Measurements from ENCODE around the gene TRIM13. TPM values are rescaled to one million over a fixed set of nuclear protein-coding genes. Genes with fewer than 3 reads are reported as not detected.

Gene TRIM13
- total RNA-seq, 1 donor from 2014 or later: 16.5 TPM

DNA sequence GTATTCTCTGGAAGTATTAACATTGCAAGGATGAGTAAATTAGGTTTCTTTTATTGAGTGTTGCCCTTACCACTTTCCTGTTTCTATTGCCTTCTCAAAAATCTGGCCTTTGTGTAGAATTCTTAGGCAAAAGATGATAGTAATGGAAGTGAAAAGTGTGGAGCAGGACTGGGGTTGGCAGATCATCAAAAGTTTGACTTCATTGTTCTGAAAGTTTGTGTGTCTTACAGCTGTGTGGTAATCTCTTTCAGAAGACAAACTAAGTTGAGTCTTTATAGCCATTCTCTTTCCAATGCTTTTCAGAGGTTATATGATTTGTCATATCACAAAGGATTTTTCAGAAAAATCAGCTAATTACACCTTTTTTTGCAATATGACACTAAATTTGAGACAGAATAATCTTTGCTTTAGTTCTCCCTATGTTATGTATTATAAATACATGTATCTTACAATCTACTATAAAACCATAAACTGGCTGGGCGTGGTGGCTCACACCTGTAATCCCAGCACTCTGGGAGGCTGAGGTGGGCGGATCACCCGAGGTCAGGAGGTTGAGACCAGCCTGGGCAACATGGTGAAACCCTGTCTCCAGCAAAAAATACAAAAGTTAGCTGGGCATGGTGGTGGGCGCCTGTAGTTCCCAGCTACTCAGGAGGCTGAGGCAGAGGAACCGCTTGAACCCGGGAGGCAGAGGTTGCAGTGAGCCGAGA lies 9.7 kb downstream of the TRIM13 start:
- DNase-seq (ENCODE audit: low spot score): no peak
- Mint-ChIP-seq H3K27me3 (ENCODE audit: insufficient read depth) (no peaks in the 10 kb centered on the region), H3K36me3 (ENCODE audit: low read depth) (peaks cover 40% of the 10 kb centered on the region), H3K4me3 (no peak overlapping the region), H3K27ac (peak overlapping the region; percentile 71), H3K9me3 (no peaks in the 10 kb centered on the region), H3K4me1 (ENCODE audit: low read depth) (peaks cover 26% of the 10 kb centered on the region)
- intact Hi-C loops (cut with micrococcal nuclease): no loop called here

DNA sequence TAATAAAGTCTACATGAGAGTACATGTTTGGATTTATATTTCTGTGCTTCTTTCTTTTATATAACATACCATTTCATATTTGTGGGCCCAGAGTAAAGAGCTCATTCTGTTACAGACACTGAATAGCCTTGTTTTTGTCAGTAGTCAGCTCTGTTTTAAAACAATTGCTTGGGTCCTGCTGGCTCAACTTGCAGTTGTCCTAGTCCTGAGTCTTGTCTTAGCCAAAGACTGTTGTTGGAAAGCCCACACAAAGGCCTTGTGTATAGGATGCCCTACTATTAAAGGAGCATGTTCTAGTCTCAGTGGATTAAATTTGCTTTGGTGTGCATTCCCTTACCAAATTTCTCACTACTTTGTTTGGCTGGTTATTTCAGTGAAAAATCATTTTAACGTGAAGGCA lies 14.6 kb downstream of the TRIM13 start:
- intact Hi-C loops (cut with micrococcal nuclease): no loop called here
- H3K27ac Mint-ChIP-seq: no peak overlapping the region
- H3K4me3 Mint-ChIP-seq: no peak overlapping the region

DNA sequence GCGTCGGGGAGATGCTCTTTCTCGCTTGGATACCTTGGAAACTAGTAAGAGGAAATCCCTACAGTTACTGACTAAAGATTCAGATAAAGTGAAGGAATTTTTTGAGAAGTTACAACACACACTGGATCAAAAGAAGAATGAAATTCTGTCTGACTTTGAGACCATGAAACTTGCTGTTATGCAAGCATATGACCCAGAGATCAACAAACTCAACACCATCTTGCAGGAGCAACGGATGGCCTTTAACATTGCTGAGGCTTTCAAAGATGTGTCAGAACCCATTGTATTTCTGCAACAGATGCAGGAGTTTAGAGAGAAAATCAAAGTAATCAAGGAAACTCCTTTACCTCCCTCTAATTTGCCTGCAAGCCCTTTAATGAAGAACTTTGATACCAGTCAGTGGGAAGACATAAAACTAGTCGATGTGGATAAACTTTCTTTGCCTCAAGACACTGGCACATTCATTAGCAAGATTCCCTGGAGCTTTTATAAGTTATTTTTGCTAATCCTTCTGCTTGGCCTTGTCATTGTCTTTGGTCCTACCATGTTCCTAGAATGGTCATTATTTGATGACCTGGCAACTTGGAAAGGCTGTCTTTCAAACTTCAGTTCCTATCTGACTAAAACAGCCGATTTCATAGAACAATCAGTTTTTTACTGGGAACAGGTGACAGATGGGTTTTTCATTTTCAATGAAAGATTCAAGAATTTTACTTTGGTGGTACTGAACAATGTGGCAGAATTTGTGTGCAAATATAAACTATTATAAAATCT lies 15.7 kb downstream of the TRIM13 start:
- intact Hi-C loops (cut with micrococcal nuclease): no loop called here
- Mint-ChIP-seq H3K36me3 (ENCODE audit: low read depth) (peaks cover 50% of the 10 kb centered on the region), H3K9me3 (no peaks in the 10 kb centered on the region), H3K27ac (no peak overlapping the region), H3K4me1 (ENCODE audit: low read depth) (peaks cover 20% of the 10 kb centered on the region), H3K27me3 (ENCODE audit: insufficient read depth) (no peaks in the 10 kb centered on the region), H3K4me3 (no peak overlapping the region)
- DNase-seq (ENCODE audit: low spot score): no peak

More for the DNA sequence above, 14.6 kb downstream of the TRIM13 start:
- Mint-ChIP-seq H3K36me3 (ENCODE audit: low read depth) (peaks cover 52% of the 10 kb centered on the region), H3K9me3 (no peaks in the 10 kb centered on the region), H3K27me3 (ENCODE audit: insufficient read depth) (no peaks in the 10 kb centered on the region), H3K4me1 (ENCODE audit: low read depth) (peaks cover 22% of the 10 kb centered on the region)
- no peak for DNase-seq (ENCODE audit: low spot score)

DNA sequence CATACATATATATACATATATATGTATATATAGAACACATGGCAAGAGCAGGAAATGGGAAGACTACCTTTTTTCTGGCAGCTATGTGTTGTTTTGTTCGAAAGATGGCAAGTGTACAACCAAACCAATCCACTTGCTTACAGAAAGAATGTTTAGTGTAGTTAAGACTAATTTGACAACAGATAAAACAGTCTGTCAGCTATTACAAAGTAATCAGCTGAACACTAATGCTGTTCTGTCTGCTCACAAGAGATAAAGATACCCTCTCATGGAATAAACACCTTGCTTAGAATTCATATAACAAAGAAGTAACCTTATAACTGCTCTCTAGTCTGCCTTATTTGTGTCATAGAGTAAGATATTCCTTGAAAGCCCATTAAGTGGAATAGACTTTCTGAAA lies 17.5 kb downstream of the TRIM13 start:
- intact Hi-C loops (cut with micrococcal nuclease): no loop called here
- no peak for DNase-seq (ENCODE audit: low spot score)
- peaks cover 26% of the 10 kb centered on the region for H3K4me1 Mint-ChIP-seq (ENCODE audit: low read depth)
- H3K4me3 Mint-ChIP-seq: no peak overlapping the region
- no peaks in the 10 kb centered on the region for H3K27me3 Mint-ChIP-seq (ENCODE audit: insufficient read depth)
- peaks cover 61% of the 10 kb centered on the region for H3K36me3 Mint-ChIP-seq (ENCODE audit: low read depth)
- H3K9me3 Mint-ChIP-seq: no peaks in the 10 kb centered on the region
- H3K27ac Mint-ChIP-seq: peak overlapping the region; percentile 50

DNA sequence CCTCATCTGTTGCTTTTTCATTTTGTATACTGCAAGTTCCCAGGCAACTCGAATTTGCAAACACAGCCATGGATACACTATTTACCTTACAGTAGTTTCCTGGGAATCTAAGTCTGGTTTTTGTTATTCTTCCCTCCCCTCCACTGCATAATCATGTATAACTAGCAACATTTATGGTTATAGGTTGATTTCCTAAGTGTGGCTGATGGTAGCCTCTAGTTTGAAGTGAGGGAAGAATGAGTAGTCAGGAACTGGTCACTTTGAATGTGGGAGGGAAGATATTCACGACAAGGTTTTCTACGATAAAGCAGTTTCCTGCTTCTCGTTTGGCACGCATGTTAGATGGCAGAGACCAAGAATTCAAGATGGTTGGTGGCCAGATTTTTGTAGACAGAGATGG lies 18.4 kb downstream of the TRIM13 start, which contains the start of gene KCNRG:
KCNRG (plus strand) TSS at position 187 of the 400 bp plus-strand sequence; CDS start at position 237, 50 bp downstream.
- H3K36me3 Mint-ChIP-seq (ENCODE audit: low read depth): peaks cover 61% of the 10 kb centered on the region
- no peaks in the 10 kb centered on the region for H3K27me3 Mint-ChIP-seq (ENCODE audit: insufficient read depth)
- intact Hi-C loops (cut with micrococcal nuclease): no loop called here
- H3K4me1 Mint-ChIP-seq (ENCODE audit: low read depth): peaks cover 26% of the 10 kb centered on the region
- no peaks in the 10 kb centered on the region for H3K9me3 Mint-ChIP-seq
- H3K4me3 Mint-ChIP-seq: no peak within 1 kb of the TSS
- DNase-seq (ENCODE audit: low spot score): no peak
- H3K27ac Mint-ChIP-seq: peak within 1 kb of the TSS; percentile 50

DNA sequence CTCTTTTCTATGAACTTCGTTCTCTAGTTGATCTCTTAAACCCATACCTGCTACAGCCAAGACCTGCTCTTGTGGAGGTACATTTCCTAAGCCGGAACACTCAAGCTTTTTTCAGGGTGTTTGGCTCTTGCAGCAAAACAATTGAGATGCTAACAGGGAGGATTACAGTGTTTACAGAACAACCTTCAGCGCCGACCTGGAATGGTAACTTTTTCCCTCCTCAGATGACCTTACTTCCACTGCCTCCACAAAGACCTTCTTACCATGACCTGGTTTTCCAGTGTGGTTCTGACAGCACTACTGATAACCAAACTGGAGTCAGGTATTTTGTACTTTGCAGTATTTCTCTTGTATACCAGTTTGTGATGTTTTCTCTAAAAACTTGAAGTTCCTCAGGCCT lies 18.9 kb downstream of the TRIM13 start:
- Mint-ChIP-seq H3K9me3 (no peaks in the 10 kb centered on the region), H3K4me3 (no peak overlapping the region), H3K36me3 (ENCODE audit: low read depth) (peaks cover 58% of the 10 kb centered on the region), H3K27me3 (ENCODE audit: insufficient read depth) (no peaks in the 10 kb centered on the region), H3K27ac (no peak overlapping the region), H3K4me1 (ENCODE audit: low read depth) (peaks cover 26% of the 10 kb centered on the region)
- no peak for DNase-seq (ENCODE audit: low spot score)
- intact Hi-C loops (cut with micrococcal nuclease): no loop called here

DNA sequence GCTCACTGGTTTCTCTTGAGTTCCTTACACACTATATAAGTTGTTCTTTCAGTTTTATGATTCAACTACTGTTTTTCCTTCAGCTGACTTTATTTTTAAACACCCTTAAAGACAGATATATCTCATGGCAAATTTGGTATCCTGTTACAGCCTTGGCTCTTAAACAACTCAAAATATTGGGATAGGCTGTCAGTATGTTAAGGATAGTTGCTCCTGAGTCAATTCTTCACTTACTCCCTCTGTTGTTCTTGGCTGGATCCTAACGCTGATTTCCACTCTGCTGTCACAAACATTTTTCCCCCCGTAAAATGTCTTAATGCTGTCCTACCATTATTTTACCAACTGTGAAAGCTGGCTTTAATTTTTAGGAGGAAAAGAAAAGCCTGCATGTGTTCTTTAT lies 19.6 kb downstream of the TRIM13 start:
- H3K4me1 Mint-ChIP-seq (ENCODE audit: low read depth): peaks cover 22% of the 10 kb centered on the region
- H3K27me3 Mint-ChIP-seq (ENCODE audit: insufficient read depth): no peaks in the 10 kb centered on the region
- H3K4me3 Mint-ChIP-seq: no peak overlapping the region
- intact Hi-C loops (cut with micrococcal nuclease): no loop called here
- DNase-seq (ENCODE audit: low spot score): no peak
- H3K27ac Mint-ChIP-seq: no peak overlapping the region
- H3K36me3 Mint-ChIP-seq (ENCODE audit: low read depth): peaks cover 52% of the 10 kb centered on the region
- no peaks in the 10 kb centered on the region for H3K9me3 Mint-ChIP-seq

DNA sequence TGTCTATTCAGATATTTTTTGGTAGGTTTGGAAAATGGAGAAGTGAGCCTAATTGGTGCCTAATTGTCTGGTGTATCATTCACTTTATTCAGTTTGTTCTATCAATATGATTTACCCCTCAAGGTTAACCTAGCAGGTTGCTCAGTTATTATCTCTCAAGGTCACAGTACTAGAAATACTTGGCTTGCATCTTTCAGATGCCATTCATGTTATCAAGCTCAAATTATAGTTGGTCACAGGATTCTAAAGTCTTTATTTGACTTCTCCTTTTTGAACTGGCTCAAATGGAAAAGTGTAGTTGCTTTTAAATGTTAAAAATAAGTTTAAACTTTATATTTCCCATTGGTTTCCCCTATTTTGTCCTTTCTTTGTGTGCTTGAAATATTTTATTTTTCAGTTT lies 21.0 kb downstream of the TRIM13 start:
- no peak overlapping the region for H3K27ac Mint-ChIP-seq
- H3K9me3 Mint-ChIP-seq: no peaks in the 10 kb centered on the region
- peaks cover 15% of the 10 kb centered on the region for H3K4me1 Mint-ChIP-seq (ENCODE audit: low read depth)
- DNase-seq (ENCODE audit: low spot score): no peak
- peaks cover 42% of the 10 kb centered on the region for H3K36me3 Mint-ChIP-seq (ENCODE audit: low read depth)
- intact Hi-C loops (cut with micrococcal nuclease): no loop called here
- no peaks in the 10 kb centered on the region for H3K27me3 Mint-ChIP-seq (ENCODE audit: insufficient read depth)
- H3K4me3 Mint-ChIP-seq: no peak overlapping the region

DNA sequence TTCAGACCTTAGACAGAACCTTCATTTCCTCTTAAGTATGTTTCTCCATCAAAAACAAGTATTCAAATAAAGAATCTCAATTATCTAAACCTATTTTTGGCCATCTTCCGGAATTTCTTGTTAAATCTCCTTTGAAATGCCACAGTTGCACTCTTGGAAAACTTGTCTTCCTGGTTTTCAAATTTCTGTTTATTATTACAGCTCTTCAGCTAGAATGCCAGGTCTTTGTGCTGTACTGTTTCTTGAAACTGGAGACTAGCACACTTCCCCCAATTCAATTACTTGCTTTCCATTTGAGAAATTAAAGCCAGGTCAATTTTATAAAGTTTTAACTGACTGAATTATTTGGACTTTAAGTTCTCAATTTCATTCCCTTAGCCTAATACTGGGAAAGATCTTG lies 28.6 kb downstream of the TRIM13 start:
- no peak for DNase-seq (ENCODE audit: low spot score)
- H3K4me3 Mint-ChIP-seq: no peak overlapping the region
- intact Hi-C loops (cut with micrococcal nuclease): no loop called here
- H3K36me3 Mint-ChIP-seq (ENCODE audit: low read depth): peaks cover 39% of the 10 kb centered on the region
- H3K4me1 Mint-ChIP-seq (ENCODE audit: low read depth): peaks cover 10% of the 10 kb centered on the region
- no peak overlapping the region for H3K27ac Mint-ChIP-seq
- no peaks in the 10 kb centered on the region for H3K9me3 Mint-ChIP-seq
- no peaks in the 10 kb centered on the region for H3K27me3 Mint-ChIP-seq (ENCODE audit: insufficient read depth)

DNA sequence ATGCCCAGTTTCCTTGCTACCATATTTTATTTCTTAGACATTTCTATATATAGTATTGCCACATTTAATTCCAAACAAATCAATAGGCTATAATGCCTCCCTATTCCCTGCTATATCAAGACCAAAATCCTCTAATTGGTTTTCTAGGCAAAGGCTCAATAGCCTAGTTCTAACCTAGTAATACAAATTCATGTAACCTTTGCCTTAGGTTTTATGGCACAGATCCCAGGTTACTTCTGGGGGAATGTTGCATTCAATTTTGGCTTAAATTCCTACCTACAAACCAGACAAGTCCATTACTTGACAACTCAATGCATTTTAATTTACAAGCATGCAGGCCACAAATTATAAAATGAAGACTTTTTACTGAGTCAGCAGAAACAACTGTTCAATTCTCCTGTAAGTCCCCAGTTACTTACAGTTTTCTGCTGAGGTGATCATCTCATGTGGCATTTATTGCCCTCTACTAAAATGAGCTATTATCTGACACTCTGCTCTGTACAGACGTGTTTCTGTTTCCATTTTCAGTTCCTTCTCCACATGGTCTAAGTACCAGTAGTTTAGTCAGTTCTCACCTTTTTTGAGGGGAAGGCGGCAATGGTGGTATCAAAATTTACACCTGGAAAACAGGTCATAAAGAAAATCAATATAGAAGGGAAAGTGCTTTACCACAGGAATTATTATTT lies 30.1 kb downstream of the TRIM13 start:
- H3K4me1 Mint-ChIP-seq (ENCODE audit: low read depth): peaks cover 10% of the 10 kb centered on the region
- H3K4me3 Mint-ChIP-seq: no peak overlapping the region
- H3K27ac Mint-ChIP-seq: peak overlapping the region; percentile 67
- no peaks in the 10 kb centered on the region for H3K9me3 Mint-ChIP-seq
- no peaks in the 10 kb centered on the region for H3K27me3 Mint-ChIP-seq (ENCODE audit: insufficient read depth)
- intact Hi-C loops (cut with micrococcal nuclease): no loop called here
- DNase-seq (ENCODE audit: low spot score): no peak
- H3K36me3 Mint-ChIP-seq (ENCODE audit: low read depth): peaks cover 39% of the 10 kb centered on the region

DNA sequence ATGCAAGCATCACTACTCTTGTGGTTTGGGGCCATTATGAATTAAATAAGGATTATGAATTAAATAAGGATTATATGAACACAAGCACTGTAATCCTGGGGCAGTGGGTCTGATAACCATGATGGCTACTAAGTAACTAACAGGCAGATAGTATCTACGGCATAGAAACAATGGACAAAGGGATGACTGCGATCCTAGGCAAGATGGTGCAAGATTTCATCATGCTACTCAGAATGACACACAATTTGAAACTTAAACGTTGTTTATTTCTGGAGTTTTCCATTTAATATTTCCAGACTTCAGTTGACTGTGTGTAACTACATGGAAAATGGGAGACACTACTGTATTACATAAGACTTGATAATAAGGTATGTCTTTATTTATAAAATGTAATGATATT lies 33.5 kb downstream of the TRIM13 start:
- peaks cover 25% of the 10 kb centered on the region for H3K36me3 Mint-ChIP-seq (ENCODE audit: low read depth)
- no peaks in the 10 kb centered on the region for H3K27me3 Mint-ChIP-seq (ENCODE audit: insufficient read depth)
- no peaks in the 10 kb centered on the region for H3K9me3 Mint-ChIP-seq
- intact Hi-C loops (cut with micrococcal nuclease): no loop called here
- peaks cover 10% of the 10 kb centered on the region for H3K4me1 Mint-ChIP-seq (ENCODE audit: low read depth)
- no peak overlapping the region for H3K4me3 Mint-ChIP-seq
- no peak overlapping the region for H3K27ac Mint-ChIP-seq
- no peak for DNase-seq (ENCODE audit: low spot score)

DNA sequence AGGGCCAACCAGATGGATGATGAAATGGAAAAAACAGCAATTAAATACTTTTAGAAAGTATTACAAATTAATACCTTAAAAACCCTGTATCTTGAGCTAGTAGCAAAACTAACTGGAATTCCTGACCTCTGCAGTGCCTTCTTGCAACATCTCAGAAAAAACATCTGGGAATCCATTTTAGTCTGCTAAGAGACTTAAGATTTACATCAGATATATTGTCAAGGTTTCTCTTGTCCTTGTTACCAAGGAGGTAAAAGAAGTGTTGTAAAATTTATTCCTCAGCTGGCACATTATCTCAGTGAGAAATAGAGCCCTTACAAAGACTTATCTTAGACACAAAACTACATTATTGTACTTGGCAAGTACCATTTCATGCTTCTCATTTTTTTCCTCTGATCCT lies 36.9 kb downstream of the TRIM13 start:
- intact Hi-C loops (cut with micrococcal nuclease): no loop called here
- H3K9me3 Mint-ChIP-seq: no peaks in the 10 kb centered on the region
- H3K27me3 Mint-ChIP-seq (ENCODE audit: insufficient read depth): no peaks in the 10 kb centered on the region
- DNase-seq (ENCODE audit: low spot score): no peak
- peaks cover 5% of the 10 kb centered on the region for H3K36me3 Mint-ChIP-seq (ENCODE audit: low read depth)
- no peak overlapping the region for H3K4me3 Mint-ChIP-seq
- no peak overlapping the region for H3K27ac Mint-ChIP-seq
- no peaks in the 10 kb centered on the region for H3K4me1 Mint-ChIP-seq (ENCODE audit: low read depth)

DNA sequence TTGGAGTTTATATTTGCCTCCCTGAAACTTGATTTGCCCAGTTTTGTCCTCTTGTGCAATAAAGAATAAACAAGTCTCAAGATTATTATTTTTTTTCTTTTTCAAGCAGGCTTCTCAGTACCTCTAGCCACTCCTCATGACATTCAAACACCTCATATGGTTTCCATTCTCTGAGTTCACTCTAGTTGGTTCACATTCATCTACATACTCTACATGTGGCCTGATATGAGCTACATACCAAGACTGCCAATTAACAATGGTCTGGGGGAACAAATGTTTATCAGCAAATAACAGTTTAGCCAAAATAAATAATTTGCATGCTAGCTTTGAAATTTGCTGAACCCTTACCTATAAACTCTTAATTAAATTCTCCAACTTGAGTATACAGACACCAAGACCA lies 40.9 kb downstream of the TRIM13 start:
- intact Hi-C loops (cut with micrococcal nuclease): loop anchor here (5.0 kb wide), 1 partner anchor 40 kb away; the partner anchor contains the start of gene TRIM13
- H3K36me3 Mint-ChIP-seq (ENCODE audit: low read depth): peaks cover 14% of the 10 kb centered on the region

More for the DNA sequence above, 40.9 kb downstream of the TRIM13 start:
- Mint-ChIP-seq H3K9me3 (no peaks in the 10 kb centered on the region), H3K4me1 (ENCODE audit: low read depth) (no peaks in the 10 kb centered on the region), H3K27ac (no peak overlapping the region), H3K4me3 (no peak overlapping the region), H3K27me3 (ENCODE audit: insufficient read depth) (no peaks in the 10 kb centered on the region)
- no peak for DNase-seq (ENCODE audit: low spot score)

Data from activated T-helper 1 cell treated with anti-CD3 and anti-CD28 coated beads, Interleukin-12 subunit alpha, Interleukin-12 subunit beta, Interleukin-2, Interleukin-4 antibody, amounts not matched to agents 30 ng/mL and 10 ng/mL and 1 ng/mL, durations not matched to agents 14 hours and 24 hours and 36 hours (primary cell).